DOHH2 (cell line): ENCODE measurements around the gene LCN15.

Source experiments
- EZH2phosphoT487 ChIP-seq: fragments of 200-600 bp; sonication (generic); IDR thresholded peaks from 2 replicates; pipeline ENCODE4 v1.6.1; 2017; ENCODE audit warnings: borderline replicate concordance, mild to moderate bottlenecking, antibody characterized with exemption, low read length, moderate library complexity, mixed read lengths
- TF ChIP-seq, protein P1 (sequence below): fragments of 200-600 bp; sonication (generic); IDR thresholded peaks from one replicate; pipeline ENCODE4 v1.5.1; 2014; ENCODE audit warnings: antibody characterized with exemption, mild to moderate bottlenecking, low read depth, low read length; ENCODE audit not compliant: poor library complexity, severe bottlenecking

DNA sequence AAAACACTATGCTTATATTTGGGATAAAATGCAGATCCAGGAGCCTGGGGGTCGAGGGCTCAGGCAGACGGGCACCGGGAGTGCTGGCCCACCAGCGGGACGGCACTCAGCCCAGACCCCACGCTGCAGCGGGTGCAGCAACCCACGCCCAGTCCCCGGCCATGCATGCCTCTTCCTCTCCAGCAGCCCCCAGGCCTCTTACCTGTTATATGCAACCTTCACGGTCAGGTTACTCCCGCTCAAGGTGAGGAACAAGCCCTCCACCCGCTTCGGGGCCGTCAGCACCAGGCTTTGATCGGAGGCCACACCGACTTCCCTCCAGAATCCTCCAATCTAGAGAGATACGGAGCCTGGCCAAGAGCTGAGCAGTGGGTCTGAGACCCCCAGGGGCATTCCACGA lies 7.5 kb downstream of the LCN15 start:
- TF ChIP-seq, protein P1, sequence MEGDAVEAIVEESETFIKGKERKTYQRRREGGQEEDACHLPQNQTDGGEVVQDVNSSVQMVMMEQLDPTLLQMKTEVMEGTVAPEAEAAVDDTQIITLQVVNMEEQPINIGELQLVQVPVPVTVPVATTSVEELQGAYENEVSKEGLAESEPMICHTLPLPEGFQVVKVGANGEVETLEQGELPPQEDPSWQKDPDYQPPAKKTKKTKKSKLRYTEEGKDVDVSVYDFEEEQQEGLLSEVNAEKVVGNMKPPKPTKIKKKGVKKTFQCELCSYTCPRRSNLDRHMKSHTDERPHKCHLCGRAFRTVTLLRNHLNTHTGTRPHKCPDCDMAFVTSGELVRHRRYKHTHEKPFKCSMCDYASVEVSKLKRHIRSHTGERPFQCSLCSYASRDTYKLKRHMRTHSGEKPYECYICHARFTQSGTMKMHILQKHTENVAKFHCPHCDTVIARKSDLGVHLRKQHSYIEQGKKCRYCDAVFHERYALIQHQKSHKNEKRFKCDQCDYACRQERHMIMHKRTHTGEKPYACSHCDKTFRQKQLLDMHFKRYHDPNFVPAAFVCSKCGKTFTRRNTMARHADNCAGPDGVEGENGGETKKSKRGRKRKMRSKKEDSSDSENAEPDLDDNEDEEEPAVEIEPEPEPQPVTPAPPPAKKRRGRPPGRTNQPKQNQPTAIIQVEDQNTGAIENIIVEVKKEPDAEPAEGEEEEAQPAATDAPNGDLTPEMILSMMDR: no peak
- TF ChIP-seq EZH2phosphoT487: no peak
